KBM-7 (cell line): ENCODE results near the gene APOC3.

Source experiments
- DNase-seq: peaks from one replicate; pipeline ENCODE4 v3.0.0-alpha.2; 2015
- in situ Hi-C: fragments of 300-500 bp; cut with MboI; formaldehyde crosslinking; loops from 2 replicates; pipeline ENCODE4 v1.14.3; 2020; ENCODE audit warnings: low sequenced_read_pairs, low pct_unique_long_range_greater_than_20kb, mixed read lengths

APOC3 gene

DNA sequence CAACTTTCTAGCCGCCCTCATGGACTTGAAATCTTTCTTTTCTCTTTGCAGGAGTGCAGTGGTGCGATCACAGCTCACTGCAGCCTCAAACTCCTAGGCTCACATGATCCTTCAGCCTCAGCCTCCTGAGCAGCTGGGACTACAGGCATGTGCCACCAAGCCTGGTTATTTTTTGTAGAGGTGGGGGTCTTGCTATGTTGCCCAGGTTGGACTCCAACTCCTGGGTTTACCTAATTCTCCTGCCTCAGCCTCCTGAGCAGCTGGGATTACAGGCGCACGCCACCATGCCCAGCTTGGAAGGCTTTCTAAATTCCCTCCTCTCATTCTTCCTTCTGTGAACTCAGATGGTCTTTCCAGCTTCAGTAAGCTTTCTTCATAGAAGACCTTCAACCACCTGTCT is 12.4 kb downstream of the APOC3 start:
- no peak for DNase-seq
- in situ Hi-C loops: no loop called here

DNA sequence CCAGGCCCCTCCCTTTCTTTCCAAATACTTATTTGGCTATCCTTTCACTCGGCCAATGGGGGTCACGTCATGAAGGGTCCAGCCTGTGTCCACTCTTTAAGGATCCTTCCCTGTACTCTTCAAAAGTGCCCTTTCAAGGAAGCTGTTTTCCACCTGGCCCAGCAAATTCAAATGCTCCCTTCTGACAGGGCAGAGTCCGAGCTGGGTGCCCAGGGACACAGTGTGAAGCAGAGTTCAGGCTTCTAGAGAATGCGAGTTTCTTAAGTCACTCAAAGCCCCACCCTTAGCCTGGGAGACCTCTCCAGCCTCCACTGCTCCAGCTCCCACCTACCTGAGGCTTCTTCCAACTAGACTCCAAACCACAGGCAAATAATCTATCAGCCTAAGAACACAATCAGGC is 13.2 kb downstream of the APOC3 start:
- in situ Hi-C loops: no loop called here
- DNase-seq: no peak

DNA sequence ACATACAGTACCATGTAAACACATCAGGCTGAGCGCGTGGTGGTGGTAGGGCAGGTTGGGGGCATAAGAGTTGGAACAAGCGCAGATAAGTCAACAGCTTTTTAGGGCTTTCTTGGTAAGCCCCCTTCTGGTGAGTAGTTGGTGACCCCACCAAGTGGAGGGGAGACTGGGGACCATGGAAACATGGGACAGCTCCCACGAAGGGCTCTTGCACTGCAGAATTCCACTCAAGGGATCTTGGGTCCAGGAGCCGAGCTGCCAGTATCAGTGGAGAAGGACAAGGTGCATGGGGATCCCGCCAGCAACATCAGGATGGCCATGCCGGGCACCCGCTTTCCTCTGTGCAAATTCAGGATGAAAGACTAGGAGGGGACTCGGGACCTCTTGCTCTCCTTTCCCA is 14.0 kb downstream of the APOC3 start:
- DNase-seq: no peak
- in situ Hi-C loops: no loop called here

DNA sequence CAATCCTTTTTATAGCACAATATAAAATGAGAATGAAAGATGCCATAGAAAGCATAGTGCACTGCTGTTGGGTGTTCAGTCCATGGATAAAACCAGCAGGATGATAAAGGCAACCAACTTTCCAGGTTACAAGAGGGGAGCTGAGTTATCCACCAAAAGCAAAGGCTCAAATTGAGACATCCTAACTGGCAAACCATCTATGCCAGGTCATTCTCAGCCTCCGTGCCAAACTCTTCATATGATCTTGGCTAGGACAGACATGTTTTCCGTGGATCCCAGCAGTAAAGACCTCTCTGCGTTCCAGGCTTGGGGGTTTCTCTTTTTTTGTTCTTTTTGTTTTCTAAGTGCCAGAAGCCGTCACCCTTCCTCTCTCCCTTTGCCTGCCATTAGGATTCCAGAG is 15.0 kb downstream of the APOC3 start:
- in situ Hi-C loops: no loop called here
- no peak for DNase-seq

DNA sequence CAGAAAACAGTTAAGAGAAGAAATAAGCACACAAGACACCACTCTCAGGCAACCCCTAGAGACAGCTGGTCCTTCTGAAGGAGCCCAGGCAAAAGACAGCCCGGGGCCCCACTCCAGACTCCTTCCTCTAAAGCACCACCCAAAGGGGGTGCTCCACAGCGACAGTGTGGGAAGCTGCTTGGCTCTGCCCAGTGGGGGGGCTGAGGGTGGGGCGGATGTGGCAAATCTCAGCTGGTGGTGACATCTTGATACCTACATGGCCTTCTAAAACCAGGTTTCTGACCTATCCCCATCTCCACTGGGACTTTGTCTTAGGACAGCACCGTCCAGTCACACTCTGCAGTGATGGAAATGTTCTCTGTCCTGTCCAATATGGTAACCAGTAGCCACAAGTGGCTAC is 17.9 kb downstream of the APOC3 start:
- no peak for DNase-seq
- in situ Hi-C loops: no loop called here

DNA sequence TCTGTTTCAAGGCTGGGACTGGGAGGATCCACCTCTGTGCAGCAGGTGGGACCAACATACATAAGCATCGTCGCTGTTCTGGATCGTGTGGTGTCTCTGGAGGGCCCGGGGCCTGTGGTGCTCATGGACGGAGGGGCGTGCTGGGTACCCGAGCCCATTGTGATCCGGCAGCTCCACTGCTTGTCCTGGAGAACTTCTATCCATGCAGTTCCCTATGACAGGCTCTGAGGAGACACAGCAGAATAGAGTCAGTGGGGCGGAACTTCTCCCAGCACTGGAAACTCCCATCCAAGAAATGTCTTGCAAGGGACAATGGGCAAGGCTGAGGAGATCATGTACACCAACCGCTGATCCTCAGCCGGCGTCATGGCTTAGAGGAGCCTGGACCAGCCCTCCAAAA is 19.4 kb downstream of the APOC3 start:
- no peak for DNase-seq
- in situ Hi-C loops: no loop called here

DNA sequence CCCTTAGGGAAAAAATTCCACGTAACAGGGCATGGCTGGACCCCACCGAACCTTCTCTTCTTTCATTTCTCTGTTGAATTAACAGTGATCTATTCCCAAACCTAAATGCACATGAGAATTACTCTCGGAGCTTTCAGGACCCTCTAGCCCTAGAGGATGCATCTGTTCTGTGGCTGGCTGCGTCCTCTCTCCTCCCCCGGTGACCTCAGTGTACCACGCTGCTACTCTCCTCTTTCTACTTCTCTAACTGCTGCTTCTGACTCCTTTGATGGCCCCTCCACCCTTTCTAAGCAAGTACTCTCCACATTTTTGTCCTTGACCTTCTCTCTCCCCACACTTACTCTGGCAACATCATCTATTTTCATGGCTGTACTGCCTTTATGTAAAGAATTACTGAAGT is 19.8 kb downstream of the APOC3 start:
- DNase-seq: peak; percentile 78
- in situ Hi-C loops: no loop called here

DNA sequence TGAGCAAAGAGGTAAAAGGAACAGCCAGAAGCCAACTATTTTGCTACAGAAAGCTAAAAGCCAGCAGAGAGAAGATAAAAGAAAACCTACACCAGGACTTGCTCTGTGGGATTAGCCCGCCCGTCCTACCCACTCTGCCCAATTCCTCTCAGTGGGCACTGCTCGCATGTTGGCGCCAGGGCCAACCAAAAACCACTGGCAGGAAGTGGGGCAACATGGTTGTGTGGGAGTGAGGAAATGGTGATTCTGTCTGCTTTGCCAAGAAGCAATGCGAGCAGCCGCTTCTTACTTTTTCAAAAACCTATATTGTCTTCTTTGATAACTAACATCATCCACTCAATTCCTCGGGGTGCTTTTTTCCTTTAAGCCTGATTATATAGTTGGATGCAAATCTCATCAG is 21.9 kb downstream of the APOC3 start:
- in situ Hi-C loops: no loop called here
- DNase-seq: peak; percentile 93

DNA sequence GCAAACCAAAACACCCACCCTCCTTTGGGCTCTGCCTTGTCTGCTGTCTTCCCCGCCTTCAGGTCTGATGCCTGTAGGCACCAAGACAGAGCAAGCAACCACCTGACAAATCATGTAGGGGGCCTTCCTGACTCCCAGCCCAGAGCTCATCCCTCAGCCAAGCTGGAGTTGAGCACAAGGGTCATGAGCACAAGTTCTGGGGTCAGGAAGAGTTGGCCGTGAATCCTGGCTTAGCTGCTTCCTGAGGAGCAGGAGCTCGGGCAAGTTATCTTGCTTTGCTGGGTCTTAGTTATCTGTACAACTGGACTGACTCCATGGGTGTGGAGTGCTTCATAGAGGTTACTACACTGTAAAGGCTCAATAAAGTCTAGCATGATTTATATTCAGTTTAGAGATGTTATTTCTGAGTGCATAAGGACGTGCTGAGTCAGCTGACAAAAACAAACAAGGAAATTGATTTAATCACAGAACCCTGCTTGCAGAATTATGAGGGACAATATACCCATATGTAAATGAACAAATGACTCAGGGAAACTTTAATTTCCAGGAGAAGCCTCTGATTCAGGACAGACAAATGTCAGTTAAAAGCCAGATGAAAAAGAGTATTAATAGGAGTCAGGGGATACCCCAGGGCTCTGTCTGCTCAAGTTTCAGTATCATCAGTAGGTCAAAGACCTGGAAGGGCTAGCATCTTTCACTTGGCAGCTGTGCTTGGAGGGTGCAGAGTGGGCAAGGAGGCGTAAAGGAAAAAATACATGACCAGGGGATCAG is 22.7 kb downstream of the APOC3 start:
- no peak for DNase-seq
- in situ Hi-C loops: no loop called here

DNA sequence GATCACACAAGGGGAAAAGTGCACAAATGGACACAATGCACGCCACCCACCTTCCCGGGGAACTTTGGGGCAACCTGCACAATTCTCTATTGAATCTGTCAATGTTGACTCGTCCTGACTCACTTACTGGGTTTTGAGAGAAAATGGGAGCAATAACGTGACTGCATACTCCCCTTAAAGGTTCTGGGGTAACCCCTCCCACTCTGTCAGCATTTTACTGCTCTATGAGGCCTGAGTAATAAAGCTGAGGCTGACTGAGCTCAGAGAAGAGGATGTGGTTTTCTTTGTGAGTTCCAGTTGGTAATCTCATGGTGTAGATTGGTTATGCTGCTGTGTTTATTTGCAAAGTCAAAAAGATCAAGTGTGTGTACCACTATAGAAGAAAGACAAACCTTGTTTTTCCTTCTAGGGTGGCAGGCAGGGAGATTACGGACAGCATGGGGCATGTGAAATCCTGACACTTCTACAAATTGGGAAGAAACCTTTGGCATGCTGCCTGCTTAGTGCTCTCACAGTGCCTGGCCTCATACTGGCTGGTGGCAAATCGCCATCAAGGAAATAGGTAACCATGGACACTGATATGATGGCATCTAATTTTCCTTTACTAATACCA is 23.9 kb downstream of the APOC3 start:
- peak; percentile 93 for DNase-seq
- in situ Hi-C loops: no loop called here

DNA sequence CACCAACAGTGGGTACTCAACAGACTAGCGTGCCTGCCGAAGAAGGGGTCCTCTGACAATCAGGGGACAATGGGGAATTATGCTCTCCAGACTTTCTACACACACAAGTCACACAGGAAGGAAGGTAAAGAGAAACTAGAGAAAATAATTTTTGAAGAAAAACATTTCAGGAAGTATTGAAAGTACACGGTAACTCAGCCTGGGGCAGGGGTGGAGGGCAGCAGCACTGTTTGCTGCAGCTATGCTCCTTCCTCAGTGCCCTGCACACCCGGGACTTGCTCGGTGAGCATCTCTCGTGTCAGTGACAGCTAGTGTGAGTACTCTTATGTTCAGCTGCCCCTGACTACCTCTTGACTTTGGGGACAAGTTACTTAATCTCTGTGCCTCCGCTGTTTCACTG is 25.7 kb downstream of the APOC3 start:
- in situ Hi-C loops: no loop called here
- DNase-seq: no peak

DNA sequence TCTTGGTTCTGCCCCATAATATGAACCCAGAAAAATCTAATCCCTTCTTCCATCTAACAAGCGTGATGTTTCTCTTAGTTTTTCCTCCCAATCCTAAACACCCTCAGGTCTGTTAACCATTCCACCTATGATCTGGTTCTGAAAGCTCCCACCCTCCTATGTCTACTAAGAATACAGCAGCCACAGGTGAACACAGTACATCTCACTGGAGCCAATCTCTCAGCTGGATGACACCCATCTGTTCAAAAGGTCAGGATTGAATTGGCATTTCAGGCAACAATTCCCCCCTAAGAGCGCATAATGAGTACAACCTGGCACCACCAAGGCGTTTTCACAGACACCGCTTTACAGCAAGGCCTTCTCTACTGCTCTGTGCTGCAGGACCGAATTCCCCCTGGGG is 26.7 kb downstream of the APOC3 start:
- in situ Hi-C loops: no loop called here

DNA sequence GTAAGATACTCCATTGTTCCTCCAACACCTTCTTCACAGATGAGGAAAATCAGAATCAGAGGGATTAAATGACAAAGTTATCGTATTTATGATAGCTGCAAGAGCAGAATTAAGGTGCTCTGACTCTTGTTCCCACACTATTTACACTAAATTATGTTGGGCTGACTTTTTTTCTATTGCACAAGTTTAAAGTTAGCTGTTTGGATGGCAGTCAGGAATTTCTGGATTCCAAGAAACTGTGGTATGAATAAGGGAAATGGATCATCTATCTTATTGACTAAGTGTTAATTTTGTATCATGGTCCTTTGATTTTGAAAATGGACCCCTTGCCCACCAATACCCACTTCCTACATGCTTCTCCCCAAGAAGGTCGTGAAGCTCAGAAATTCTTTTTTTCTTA is 27.6 kb downstream of the APOC3 start:
- no peak for DNase-seq
- in situ Hi-C loops: no loop called here

More for the DNA sequence above, 26.7 kb downstream of the APOC3 start:
- no peak for DNase-seq

DNA sequence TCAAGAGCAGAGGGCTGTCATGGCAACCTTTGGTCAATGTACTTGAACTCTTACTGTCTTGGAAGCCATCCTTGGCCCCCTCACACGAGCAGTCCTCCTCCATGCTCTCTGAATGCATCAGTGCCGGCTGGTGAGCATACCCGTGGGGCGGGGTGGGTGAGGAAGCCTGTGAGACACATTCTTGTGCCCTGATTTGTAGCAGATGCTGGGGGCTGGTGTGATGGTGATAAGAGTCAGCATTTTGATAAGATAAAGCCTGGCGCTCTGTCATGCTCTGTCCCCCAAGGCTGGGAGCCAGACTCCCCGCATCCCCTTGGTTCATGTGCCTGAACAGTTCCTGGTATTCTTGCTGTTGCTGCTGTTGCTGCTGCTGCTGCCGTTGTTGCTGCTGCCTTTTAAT is 28.2 kb downstream of the APOC3 start:
- no peak for DNase-seq
- in situ Hi-C loops: no loop called here

DNA sequence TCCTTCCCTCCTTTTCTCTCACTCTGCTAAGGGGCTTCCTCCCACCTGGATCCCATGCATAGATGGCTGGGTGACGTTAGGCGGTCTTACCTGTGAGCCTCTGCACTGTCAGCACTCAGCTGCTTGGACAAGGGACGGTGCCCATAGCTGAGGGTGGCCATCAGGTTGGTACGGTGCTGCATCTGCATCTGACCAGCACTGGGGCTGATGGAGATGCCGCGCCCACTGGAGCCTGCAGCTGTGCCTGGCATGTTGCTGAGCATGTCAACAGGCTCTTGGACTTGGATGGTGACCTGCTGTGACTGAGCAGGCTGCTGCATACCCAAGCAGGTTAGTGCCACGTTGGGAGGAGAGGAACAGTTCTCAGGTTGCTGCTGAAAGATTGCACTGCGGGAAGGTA is 29.5 kb downstream of the APOC3 start:
- in situ Hi-C loops: no loop called here
- no peak for DNase-seq

DNA sequence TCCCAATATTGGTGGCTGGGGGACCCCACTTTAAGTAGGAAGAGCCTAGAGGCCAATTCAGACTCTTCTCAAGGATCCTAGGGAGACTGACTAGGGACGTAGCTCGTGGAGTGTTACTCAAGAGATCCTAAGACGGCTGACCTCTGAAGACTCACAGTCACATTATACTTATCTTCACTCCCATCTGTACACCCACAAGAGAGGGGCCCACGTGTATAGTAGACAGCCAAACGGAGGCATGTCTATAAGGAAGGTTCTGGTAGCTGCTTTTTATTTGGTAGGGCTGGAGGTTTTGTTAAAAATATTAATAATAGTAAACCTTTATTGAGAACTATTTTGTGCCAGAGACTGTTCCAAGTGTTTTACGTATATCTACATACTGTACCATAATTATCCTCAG is 30.6 kb downstream of the APOC3 start:
- in situ Hi-C loops: no loop called here
- no peak for DNase-seq

DNA sequence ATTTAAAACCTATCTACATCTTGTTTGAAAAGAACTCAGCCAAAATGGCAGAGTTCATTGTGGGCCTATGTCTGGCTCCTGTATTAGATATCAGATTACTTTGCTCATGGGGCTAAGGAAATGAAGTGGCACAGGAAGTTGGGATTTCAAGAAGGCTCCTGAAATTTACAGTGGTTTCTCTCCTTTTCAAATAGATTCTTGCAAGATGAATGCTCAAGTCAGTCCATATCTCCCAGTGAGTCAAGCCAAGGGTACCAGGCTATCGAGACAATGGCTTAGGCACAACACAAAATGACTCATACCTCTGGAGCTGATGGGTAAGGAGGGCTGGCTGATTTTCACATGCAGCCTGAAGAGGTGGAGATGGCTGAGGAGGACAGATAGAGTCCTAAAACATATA is 31.8 kb downstream of the APOC3 start:
- DNase-seq: no peak
- in situ Hi-C loops: no loop called here

DNA sequence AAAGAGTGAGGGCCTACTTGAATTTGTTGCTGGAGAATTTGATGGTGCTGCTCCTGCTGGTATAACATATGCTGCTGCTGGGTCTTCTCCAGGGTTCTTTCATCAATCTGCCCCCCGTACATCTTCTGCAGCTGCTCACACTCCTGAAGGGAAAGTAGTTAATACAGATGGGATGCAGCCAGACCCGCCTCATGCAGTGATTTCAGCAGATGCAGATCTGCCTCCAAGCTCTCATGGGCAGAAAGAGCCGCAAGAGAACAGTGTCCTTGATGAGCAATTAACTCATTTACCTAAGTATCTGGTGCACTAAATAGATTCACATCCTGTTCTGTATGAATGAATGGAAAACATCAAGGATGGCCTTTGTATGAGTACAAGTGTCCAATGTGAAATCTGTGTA is 32.5 kb downstream of the APOC3 start:
- no peak for DNase-seq
- in situ Hi-C loops: no loop called here

DNA sequence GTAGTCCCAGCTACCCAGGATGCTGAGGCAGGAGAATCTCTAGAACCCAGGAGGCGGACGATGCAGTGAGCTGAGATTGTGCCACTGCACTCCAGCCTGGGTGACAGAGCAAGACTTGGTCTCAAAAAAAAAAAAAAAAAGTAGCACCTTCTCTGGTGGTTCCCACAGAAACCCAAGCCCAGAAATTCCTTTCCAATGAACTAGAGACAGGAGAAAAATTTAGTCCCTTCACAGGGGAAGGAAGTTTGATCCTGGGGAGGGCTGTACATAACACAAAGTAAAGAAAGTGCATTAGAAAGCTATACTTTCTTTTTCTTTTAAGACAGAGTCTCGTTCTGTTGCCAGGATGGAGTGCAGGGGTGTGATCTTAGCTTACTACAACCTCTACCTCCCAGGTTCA is 33.2 kb downstream of the APOC3 start:
- DNase-seq: no peak
- in situ Hi-C loops: no loop called here

DNA sequence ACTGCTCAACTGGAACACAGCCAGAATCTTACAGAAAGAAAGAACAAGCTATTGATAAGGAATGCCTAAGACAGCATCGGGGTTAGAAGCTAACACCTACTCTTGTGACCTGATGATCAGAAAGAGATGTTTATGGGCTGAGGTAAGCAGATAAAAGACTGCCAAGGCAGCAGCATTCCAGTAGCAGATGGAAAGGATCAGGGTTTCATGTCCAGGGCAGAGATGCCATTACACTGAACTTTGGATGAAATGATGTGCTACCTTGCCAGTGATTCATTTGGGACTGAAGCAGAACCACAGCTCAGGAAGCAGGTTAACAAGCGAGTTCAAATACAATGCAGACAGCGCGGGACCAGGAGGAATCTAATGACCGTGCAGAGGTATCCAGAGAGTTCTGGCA is 34.8 kb downstream of the APOC3 start:
- in situ Hi-C loops: no loop called here
- DNase-seq: no peak

DNA sequence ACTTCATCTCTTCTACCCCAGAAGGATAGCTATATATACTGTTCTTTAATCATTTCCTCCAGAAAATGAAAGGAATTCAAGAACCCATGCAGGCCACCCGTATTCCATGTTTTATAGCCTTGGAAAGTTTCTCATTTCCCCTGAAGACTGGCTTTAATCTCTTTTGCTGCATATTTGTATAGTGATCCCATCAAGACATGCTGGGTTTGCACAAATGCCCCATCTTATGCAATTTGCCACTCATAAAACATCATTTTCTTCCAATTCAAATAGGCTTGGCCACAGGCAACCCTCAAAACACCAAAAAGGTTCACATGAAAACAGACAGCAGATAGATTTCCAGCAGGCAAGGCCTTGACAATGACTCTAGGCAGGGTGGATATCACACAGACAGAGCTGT is 36.0 kb downstream of the APOC3 start:
- in situ Hi-C loops: no loop called here
- no peak for DNase-seq
